ENCODE measurements around the gene ENTPD5.
"Not testable (repeated sequence)": the region's sequence is repeated elsewhere in the genome, so short reads cannot be mapped to it uniquely, and the experiment has no call there.

- not testable (repeated sequence) for TF ChIP-seq CTCF (IDR thresholded peaks at IDR 0.05; ENCODE audit: extremely low read depth in 1 of 2, insufficient read depth in 1 of 2, low read depth in 1 of 2, low read length in 2 of 2); FOS (IDR thresholded peaks at IDR 0.05; ENCODE audit: borderline replicate concordance, insufficient read depth, low read length); EZH2 (IDR thresholded peaks at IDR 0.05; ENCODE audit: borderline replicate concordance, low read depth, low read length, severe bottlenecking); POLR2A (IDR thresholded peaks at IDR 0.05; ENCODE audit: low read depth, low read length); POLR2AphosphoS5 (IDR thresholded peaks at IDR 0.05; ENCODE audit: insufficient read depth, low read depth, low read length)
These were observed 30.4 kb downstream of the ENTPD5 start for GRCh38 chr14:73988656-73989055.
